IMR-90 (cell line): ENCODE results near the gene CATSPER1.

Experiments used
- BHLHE40 ChIP-seq: fragments of 150-350 bp; IDR thresholded peaks from 2 replicates; pipeline ENCODE4 v1.6.1; 2016; ENCODE audit warnings: mild to moderate bottlenecking, low read depth, low read length
- CHD1 ChIP-seq: IDR thresholded peaks from 2 replicates; pipeline ENCODE4 v1.6.1; 2012; ENCODE audit warnings: low read depth, low read length, improper control_type of control experiment
- FOS ChIP-seq: fragments of 150-350 bp; IDR thresholded peaks from 2 replicates; pipeline ENCODE4 v1.6.1; 2016; ENCODE audit warnings: low read depth, low read length
- MXI1 ChIP-seq: IDR thresholded peaks from 2 replicates; pipeline ENCODE4 v1.6.1; 2012; ENCODE audit warnings: low read depth, mild to moderate bottlenecking, low read length, moderate library complexity, borderline replicate concordance
- POLR2A ChIP-seq: IDR thresholded peaks from 2 replicates; pipeline ENCODE4 v1.6.1; 2012; ENCODE audit warnings: mild to moderate bottlenecking, low read depth, low read length
- RAD21 ChIP-seq: IDR thresholded peaks from 2 replicates; pipeline ENCODE4 v1.6.1; 2012; ENCODE audit warnings: low read length, improper control_type of control experiment
- RFX5 ChIP-seq: IDR thresholded peaks from 2 replicates; pipeline ENCODE4 v1.8.0; 2012; ENCODE audit warnings: low read depth, mild to moderate bottlenecking, low read length, moderate library complexity
- TF ChIP-seq, protein P1 (sequence below): conservative IDR thresholded peaks from 2 replicates; pipeline ENCODE4 v1.5.1; 2012; ENCODE audit warnings: mild to moderate bottlenecking, low read depth, low read length, improper control_type of control experiment
- TF ChIP-seq, protein P2 (sequence below): fragments of 150-350 bp; IDR thresholded peaks from 2 replicates; pipeline ENCODE4 v1.6.1; 2017; ENCODE audit warnings: mild to moderate bottlenecking, antibody characterized with exemption, low read length, low read depth

DNA sequence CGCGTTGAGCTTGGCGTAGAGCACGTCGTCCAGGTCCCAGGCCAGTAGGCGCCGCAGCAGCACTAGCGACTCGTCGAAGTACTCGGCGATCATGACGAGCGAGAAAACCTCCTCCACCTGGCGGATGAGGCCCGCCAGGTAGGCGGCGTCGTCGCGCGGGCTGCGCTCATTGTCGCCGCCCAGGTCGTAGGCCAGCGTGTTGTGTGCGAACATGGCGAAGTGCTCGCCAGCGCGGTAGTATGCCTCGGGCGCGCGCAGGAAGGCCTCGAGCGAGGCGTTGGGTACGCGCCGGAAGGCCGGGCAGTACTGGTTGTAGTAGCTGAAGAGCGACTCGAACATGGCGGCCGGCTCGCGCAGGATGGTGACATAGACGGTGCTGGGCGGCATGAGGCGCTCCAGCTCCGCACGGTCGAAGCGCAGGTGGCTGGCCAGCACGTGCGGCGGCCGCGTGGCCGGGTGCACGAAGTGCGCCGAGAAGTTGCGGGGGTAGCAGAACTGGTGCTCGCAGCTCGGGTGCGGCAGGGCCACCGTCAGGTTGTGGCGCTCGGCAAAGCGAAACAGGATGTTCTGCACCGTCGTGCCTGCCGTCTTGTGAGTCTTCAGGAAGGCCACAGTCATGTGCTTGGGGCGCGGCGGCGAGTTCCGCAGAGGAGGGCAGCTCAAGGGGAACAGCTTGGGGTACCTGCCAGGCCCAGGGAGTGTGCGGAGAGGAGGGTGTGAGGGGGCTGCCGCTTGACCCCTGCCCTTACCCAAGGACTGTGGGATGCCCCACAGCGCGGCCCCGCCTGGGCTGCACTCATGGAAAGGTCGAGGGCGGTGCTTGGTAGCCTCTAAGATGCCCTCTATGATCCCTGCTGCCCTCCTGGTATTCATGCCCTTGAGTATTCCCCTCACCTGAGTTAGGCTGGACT is 17.0 kb upstream of the CATSPER1 start:
- TF ChIP-seq FOS (no peak), POLR2A (no peak), MXI1 (no peak), BHLHE40 (no peak), RAD21 (no peak), RFX5 (no peak), CHD1 (no peak)
- TF ChIP-seq, protein P1, sequence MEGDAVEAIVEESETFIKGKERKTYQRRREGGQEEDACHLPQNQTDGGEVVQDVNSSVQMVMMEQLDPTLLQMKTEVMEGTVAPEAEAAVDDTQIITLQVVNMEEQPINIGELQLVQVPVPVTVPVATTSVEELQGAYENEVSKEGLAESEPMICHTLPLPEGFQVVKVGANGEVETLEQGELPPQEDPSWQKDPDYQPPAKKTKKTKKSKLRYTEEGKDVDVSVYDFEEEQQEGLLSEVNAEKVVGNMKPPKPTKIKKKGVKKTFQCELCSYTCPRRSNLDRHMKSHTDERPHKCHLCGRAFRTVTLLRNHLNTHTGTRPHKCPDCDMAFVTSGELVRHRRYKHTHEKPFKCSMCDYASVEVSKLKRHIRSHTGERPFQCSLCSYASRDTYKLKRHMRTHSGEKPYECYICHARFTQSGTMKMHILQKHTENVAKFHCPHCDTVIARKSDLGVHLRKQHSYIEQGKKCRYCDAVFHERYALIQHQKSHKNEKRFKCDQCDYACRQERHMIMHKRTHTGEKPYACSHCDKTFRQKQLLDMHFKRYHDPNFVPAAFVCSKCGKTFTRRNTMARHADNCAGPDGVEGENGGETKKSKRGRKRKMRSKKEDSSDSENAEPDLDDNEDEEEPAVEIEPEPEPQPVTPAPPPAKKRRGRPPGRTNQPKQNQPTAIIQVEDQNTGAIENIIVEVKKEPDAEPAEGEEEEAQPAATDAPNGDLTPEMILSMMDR, result no peak
- TF ChIP-seq, protein P2, sequence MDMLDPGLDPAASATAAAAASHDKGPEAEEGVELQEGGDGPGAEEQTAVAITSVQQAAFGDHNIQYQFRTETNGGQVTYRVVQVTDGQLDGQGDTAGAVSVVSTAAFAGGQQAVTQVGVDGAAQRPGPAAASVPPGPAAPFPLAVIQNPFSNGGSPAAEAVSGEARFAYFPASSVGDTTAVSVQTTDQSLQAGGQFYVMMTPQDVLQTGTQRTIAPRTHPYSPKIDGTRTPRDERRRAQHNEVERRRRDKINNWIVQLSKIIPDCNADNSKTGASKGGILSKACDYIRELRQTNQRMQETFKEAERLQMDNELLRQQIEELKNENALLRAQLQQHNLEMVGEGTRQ, result no peak
